K562 treated with DMSO at 1 percent for 48 hours (cell line): Measurements from ENCODE around the gene UTY. TPM values are rescaled to one million over a fixed set of nuclear protein-coding genes. Genes with fewer than 3 reads are reported as not detected.

Experiments used
- total RNA-seq: library from RNA; unstranded; fragments of 300-600 nt; gene quantifications from 2 replicates; pipeline ENCODE4 v1.2.3, GENCODE V29; 2022; ENCODE audit warnings: low replicate concordance; ENCODE audit errors: extremely low read depth

UTY gene
- total RNA-seq = not detected in 2 replicates

DNA sequence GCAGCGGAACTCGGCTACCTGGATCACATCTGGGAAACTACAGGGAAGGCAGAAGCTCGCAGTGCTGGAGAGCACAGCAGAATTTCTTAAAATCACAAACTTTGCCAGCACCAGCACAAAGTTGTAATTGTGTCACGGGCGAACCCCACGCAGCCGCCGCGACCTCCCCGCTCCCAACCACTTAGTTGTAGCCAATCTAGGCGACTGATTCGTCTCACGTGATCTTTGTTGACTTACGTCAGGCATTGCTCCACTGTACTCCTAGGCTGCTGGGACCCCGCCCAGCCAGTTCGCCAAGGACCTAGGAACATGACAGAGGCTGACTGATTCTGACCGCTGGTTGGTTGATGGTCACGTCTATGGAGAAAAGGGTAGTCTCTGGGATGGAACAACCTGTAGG is at the start of gene UTY:
Gene UTY (minus strand): TSS at position 206 of the 400 bp plus-strand sequence. CDS start 368 bp downstream, outside the sequence.

Other genes starting within 250 kb of the UTY start
- gene TMSB4Y, start 223.9 kb upstream of the UTY start, total RNA-seq = not detected in 2 replicates